ENCODE data around the gene SLC25A47. TPM values are rescaled to one million over a fixed set of nuclear protein-coding genes. Genes with fewer than 3 reads are reported as not detected.

SLC25A47 gene
- total RNA-seq, 1 donor: 0.10 TPM

Other genes with a start within 250 kb of the SLC25A47 start
- gene DEGS2, start 163.7 kb upstream of the SLC25A47 start, total RNA-seq: 0.21 TPM
- 80.5 TPM for gene YY1, start 84.2 kb upstream of the SLC25A47 start, total RNA-seq
- 9.2 TPM for gene SLC25A29, start 16.9 kb upstream of the SLC25A47 start, total RNA-seq
- gene WDR25, start 53.1 kb downstream of the SLC25A47 start, total RNA-seq: 3.0 TPM